ENCODE results near the gene CHSY3.

GRCh38 chr5:129917224-129917623 is 13.0 kb downstream of the CHSY3 start:
- no peak for TF ChIP-seq GABPA (IDR thresholded peaks at IDR 0.05 in 1 of 2, conservative IDR thresholded peaks at IDR 0.05 in 1 of 2)
- TF ChIP-seq CTCF (IDR thresholded peaks at IDR 0.05; ENCODE audit: low read depth, low read length, missing input control), result no peak
- TF ChIP-seq MAX (IDR thresholded peaks at IDR 0.05), result no peak
- TF ChIP-seq RAD21 (IDR thresholded peaks at IDR 0.05), result no peak

All from liver (tissue), 3 donors.